GM21825 (cell line): ENCODE data around the gene DDX54.

Experiments used
- ATAC-seq: cut with Tn5 transposase; IDR thresholded peaks from one replicate; pipeline ENCODE4 v1.9.1; 2021; ENCODE audit warnings: mild to moderate bottlenecking, moderate library complexity; ENCODE audit not compliant: unreplicated experiment

Gene DDX54, protein sequence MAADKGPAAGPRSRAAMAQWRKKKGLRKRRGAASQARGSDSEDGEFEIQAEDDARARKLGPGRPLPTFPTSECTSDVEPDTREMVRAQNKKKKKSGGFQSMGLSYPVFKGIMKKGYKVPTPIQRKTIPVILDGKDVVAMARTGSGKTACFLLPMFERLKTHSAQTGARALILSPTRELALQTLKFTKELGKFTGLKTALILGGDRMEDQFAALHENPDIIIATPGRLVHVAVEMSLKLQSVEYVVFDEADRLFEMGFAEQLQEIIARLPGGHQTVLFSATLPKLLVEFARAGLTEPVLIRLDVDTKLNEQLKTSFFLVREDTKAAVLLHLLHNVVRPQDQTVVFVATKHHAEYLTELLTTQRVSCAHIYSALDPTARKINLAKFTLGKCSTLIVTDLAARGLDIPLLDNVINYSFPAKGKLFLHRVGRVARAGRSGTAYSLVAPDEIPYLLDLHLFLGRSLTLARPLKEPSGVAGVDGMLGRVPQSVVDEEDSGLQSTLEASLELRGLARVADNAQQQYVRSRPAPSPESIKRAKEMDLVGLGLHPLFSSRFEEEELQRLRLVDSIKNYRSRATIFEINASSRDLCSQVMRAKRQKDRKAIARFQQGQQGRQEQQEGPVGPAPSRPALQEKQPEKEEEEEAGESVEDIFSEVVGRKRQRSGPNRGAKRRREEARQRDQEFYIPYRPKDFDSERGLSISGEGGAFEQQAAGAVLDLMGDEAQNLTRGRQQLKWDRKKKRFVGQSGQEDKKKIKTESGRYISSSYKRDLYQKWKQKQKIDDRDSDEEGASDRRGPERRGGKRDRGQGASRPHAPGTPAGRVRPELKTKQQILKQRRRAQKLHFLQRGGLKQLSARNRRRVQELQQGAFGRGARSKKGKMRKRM

GRCh38 chr12:113185180-113186032 lies at the start of gene DDX54, which contains the start of gene RITA1:
DDX54 (minus strand) TSS chr12:113185478; CDS start chr12:113185451, 27 bp downstream.
RITA1 (plus strand) TSS chr12:113185721; CDS start chr12:113186747, 1,026 bp downstream.
- peak; percentile 43 for ATAC-seq

GRCh38 chr12:113234483-113234882 lies 49.2 kb upstream of the DDX54 start:
- no peak for ATAC-seq

DNA sequence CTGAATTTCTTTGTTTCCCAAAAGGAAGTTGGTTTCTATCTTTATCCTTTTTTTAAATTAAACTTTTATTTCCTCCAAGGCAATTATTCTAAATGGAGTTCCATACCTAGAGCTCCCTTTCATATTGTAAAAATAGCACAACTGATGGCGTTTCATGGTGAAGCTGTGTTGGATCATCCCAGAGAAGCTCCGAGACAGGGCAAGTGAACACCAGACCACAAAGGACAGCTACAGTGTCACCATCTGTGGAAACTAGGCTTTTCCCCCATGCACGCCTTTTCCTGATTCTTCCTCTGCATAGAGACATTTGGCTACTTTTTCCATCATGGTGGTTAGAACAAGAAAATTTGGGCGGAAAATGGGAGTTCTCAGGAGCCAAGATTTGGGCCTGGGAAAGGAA lies 48.7 kb upstream of the DDX54 start:
- ATAC-seq = no peak

- peak; percentile 51 for ATAC-seq
Measured at GRCh38 chr12:113232840-113233585, 47.7 kb upstream of the DDX54 start.

- no peak for ATAC-seq
Measured at GRCh38 chr12:113232089-113232839, 47.0 kb upstream of the DDX54 start.

DNA sequence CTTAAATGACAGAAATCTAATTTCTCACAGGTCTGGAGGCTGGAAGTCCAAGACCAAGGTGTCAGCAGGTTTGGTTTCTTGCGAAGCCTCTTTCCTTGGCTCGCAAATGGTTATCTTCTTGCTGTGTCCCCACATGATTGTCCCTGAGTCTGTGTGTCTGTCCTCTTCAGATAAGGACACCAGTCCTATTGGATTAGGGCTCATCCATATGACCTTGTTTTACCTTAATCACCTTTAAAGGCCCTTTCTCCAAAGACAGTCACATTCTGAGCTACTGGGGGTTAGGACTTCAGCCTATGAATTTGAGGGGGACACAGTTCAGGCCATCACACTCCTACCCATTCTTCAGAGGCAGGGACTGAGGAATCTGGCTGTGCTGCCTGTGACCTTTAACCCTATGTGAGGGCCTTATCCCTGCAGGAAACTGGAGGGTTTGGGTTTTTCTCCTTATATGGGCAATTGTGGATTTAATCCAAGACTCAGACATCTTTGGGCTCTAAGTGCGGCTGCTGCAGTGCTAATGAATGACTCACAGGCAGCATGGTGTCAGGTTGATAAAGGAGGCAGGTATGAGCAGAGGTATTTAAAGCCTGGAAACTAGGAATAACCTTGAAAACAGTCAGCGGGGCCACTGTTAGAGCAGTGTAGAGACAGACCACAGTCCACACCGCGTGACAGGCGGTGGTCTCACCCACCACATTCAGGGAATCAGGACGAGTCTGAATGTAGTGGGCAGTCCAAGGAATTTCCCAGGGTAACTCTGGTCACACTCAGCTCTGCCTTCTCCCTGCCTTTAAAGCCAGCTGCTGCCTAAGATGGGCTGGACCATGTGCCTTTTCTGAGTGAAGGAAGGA lies 46.2 kb upstream of the DDX54 start:
- no peak for ATAC-seq

DNA sequence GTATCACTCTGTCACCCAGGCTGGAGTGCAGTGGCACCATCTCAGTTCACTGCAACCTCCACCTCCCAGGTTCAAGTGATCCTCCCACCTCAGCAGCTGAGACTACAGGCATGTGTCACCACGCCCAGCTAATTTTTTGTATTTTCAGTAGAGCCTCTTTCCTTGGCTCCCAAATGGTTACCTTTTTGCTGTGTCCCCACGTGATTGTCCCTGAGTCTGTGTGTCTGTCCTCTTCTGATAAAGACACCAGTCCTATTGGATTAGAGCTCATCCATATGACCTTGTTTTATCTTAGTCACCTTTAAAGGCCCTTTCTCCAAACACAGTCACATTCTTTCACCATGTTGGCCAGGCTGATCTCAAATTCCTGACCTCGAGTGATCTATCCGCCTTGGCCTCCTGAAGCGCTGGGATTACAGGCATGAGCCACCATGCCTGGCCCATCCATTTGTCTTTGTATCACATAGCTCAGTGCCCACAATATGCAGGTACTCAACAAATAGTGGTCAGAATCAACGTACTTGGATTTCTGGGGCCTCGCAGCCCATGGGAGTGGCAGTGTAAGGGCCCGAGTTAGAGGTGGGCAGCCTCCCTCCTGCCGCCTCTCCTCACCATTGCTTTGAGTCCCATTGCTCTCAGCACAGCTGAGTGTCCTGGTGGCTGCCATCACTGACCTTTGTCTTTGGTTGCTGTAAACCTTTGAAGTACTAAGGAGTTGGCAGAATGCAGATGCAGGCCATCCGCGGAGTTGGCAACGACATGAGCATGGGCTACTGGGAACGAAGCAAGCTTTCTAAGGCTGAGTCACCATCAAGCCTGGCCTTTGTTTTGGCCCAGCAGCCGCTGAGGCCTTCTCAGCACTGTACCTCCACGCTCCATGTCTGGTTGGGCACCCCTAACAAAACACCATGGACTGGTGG lies 45.3 kb upstream of the DDX54 start:
- ATAC-seq = no peak

DNA sequence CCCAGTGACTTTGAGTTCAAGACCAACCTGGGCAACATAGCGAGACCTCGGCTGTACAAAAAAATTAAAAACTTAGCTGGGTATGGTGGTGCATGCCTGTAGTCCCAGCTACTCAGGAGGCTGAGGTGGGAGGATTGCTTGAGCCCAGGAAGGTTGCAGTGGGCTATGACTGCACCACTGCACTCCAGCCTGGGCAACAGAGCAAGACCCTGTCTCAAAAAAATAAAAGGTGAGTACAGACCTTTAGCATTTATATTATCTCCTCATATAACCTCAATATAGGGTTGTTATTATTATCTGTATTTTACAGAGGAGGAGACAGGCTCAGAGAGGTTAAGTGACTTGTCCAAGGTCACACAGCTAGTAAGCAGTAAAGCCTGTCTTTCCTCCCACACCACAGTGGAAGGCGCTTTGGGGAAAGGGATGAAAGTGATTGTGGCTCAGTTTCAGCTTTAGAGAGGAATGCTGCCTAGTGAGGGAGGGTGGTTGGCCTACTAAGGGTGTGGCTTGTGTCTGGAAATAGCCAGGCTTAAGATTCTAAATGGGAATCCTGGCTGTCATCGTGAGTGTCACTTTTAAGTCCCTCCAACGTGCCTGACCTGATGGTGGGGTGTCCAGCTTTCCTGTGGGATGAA lies 43.2 kb upstream of the DDX54 start:
- no peak for ATAC-seq

- no peak for ATAC-seq
Measured at GRCh38 chr12:113227686-113228391, 42.6 kb upstream of the DDX54 start.

DNA sequence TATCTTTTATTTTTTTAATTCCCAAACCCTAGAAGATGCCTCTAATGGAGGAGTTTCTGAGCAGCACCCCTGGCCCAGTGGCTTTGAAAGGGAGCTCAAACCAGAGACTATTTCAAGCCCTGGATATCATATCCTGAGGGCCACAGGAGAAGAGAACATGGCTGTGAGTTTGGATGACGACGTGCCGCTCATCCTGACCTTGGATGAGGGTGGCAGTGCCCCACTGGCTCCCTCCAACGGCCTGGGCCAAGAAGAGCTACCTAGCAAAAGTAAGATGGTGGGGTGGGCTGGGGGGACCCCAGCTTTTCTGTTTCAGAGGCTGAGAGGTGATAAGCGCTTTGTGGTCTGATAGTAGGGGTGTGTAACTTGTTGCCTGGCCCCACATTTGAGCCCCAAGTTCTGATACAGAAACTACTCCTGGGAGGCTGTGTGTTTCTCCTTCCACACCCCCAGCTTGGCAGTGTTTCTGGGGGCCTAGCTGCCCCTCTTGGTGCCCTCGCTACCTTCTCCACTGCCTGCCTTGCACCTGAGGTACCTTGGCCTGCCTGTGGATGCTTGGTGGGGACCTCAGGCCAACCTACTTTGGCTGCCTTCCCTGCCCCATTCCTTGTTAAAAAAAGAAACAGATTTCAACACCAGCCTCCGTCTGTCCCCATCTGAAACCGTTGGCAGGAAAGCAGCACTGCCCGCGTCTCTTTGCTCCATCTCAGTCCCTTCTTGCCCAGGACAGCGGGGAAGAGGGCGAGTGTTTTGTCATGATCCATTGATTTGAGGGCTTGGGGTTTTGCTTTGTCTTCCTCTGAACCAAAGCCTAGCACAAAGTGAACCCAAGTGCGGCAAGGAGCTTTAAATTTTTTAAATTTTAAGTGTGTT lies 41.7 kb upstream of the DDX54 start:
- ATAC-seq = no peak

DNA sequence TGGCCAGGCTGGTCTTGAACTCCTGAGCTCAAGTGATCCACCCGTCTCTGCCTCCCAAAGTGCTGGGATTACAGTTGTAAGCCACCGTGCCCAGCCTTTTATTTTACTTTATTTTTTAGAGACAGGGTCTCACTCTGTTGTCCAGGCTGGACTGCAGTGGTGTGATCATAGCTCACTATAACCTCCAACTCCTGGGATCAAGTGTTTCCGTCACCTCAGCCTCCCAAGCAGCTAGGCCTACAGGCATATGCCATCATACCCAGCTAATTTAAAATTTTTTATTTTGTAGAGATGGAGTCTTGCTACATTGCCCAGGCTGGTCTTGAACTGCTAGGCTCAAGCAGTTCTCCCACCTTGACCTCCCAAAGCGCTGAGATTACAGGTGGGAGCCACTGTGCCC lies 39.7 kb upstream of the DDX54 start:
- no peak for ATAC-seq

GRCh38 chr12:113222730-113223531 lies 37.7 kb upstream of the DDX54 start:
- no peak for ATAC-seq

GRCh38 chr12:113221997-113222729 lies 36.9 kb upstream of the DDX54 start:
- no peak for ATAC-seq
